ENCODE results near the gene OR6N1.

The OR6N1 gene, protein sequence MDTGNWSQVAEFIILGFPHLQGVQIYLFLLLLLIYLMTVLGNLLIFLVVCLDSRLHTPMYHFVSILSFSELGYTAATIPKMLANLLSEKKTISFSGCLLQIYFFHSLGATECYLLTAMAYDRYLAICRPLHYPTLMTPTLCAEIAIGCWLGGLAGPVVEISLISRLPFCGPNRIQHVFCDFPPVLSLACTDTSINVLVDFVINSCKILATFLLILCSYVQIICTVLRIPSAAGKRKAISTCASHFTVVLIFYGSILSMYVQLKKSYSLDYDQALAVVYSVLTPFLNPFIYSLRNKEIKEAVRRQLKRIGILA

DNA sequence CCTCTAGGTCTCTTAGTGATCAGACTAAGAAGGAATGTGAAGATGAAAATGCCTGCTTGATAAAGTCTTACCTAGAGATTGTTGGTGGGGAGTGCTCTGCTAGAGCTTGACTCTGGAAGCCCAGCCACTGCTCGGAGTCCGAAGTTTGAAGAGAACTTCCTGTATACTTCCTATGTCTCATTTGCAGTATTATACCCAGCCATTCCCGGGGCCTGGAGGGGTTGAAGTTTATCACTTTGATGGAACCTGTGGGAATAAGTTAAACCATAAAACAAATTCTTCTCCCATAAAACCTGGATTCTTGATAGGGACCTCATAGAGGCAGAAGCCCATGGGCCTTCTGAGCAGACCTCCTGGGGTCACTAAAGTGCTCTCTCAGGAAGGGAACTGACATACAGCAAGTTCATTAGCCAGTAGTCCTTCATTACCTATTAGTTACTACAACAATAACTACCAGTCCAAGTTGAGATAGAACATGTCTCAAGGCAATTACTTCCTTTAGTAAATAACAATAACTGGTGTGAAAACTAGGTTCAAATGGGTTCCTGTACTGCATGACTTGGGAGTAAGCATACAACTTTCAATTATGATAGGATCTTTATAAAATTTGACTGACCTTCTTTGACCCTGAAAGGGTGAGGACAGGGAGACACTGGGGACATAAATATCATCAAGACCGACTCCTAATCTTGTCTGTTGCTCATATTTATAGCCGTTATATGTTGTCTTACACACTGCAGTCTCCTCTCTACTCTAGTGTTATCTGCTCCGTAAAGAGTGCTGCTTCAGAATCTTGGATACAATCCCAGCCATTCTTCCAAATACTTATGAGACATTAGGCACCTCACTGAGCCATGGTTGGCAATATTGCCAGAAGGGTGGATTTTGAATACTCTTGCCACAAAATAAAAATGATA is at the start of gene OR6N1:
OR6N1 (minus strand) TSS at position 246 of the 917 bp plus-strand sequence. CDS start 5,513 bp downstream, outside the sequence.
- ChIA-PET POLR2A (no interaction called here), CTCF (no interaction called here)
- TF ChIP-seq, protein P1, sequence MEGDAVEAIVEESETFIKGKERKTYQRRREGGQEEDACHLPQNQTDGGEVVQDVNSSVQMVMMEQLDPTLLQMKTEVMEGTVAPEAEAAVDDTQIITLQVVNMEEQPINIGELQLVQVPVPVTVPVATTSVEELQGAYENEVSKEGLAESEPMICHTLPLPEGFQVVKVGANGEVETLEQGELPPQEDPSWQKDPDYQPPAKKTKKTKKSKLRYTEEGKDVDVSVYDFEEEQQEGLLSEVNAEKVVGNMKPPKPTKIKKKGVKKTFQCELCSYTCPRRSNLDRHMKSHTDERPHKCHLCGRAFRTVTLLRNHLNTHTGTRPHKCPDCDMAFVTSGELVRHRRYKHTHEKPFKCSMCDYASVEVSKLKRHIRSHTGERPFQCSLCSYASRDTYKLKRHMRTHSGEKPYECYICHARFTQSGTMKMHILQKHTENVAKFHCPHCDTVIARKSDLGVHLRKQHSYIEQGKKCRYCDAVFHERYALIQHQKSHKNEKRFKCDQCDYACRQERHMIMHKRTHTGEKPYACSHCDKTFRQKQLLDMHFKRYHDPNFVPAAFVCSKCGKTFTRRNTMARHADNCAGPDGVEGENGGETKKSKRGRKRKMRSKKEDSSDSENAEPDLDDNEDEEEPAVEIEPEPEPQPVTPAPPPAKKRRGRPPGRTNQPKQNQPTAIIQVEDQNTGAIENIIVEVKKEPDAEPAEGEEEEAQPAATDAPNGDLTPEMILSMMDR (IDR thresholded peaks at IDR 0.05; ENCODE audit: insufficient read depth, low read length, missing control alignments), result no peak
- DNase-seq (ENCODE audit: low read depth, low spot score), result no peak
- H3K4me3 ChIP-seq (ENCODE audit: low read depth, low read length), result no peak within 1 kb of the TSS

DNA sequence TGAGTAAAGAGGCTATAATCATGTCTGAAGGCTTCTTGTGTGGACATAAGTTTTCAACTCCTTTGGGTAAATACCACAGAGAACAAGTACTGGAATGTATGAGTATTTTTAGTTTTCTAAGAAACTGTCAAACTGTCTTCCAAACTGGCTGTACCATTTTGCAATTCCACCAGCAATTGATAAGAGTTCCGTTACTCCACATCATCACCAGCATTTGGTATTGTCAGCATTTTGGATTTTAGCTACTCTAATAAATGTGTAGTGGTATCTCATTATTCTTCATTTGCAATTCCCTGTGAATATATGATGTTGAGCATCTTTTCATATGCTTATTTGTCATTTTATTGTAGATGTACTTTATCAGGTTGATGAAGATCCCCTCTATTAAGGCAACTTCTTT is 49.7 kb upstream of the OR6N1 start:
- TF ChIP-seq, protein P1 (IDR thresholded peaks at IDR 0.05; ENCODE audit: insufficient read depth, low read length, missing control alignments), result no peak
- CTCF ChIA-PET, result no interaction called here
- DNase-seq (ENCODE audit: low read depth, low spot score), result no peak
- H3K4me3 ChIP-seq (ENCODE audit: low read depth, low read length), result no peak overlapping the region
- POLR2A ChIA-PET, result no interaction called here

DNA sequence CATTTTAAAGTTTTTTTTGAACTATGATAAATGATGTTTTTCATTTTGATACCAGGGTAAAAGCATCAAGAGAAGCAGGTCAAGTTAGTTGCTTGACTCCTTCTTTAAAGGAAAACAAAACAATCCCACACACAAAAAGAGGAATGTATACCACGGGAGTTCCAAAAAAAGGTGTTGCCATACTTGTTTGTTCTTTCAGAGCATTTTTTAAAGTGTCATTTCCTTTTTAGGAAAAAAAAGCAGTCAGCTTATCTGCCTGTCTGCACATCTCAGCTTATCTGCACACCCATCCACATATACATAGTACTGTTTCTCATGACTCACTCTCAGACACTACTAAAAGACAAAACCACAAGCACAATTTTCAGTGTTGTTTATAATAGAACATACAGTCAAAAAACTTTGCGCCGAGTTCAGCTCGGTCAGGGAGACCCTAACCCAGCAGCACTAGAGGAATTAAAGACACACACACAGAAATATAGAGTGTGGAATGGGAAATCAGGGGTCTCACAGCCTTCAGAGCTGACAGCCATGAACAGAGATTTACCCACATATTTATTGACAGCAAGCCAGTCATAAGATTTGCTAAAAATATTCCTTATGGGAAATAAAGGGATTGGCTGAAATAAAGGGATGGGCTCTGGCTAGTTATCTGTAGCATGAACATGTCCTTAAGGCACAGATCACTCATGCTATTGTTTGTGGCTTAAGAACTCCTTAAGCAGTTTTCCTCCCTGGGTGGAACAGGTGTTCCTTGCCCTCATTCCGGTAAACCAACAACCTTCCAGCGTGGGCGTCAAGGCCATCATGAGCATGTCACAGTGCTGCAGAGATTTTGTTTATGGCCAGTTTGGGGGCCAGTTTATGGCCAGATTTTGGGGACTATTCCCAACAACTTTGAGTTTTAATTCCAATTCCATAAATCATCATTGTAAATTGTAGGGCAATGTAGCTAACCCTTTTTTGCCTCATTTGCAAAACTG is 47.8 kb upstream of the OR6N1 start:
- CTCF ChIA-PET, result no interaction called here

DNA sequence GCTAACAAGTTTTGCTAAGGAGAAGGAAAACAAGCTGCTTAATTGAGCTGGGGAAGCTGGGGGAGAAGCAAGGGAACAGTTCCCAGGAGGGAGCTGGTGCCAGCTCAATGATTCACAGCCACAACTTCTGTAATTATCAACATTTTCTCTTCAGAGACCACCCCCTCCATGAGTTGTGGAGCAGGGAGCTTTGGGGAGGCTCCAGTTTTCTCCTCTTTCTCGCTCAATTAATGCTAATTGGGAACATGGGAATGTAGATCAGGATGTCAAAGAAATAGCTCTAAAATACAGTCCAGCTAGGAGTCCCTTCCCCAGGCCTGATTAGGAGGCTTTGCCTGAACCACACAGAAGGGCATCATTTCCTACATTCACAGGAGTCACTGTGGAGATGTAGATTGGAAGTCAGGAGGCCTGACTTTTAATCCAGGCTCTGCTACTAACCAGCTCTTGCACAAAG is 47.0 kb upstream of the OR6N1 start:
- ChIA-PET POLR2A (no interaction called here), CTCF (no interaction called here)
- no peak overlapping the region for H3K4me3 ChIP-seq (ENCODE audit: low read depth, low read length)
- DNase-seq (ENCODE audit: low read depth, low spot score), result no peak
- TF ChIP-seq, protein P1 (IDR thresholded peaks at IDR 0.05; ENCODE audit: insufficient read depth, low read length, missing control alignments), result no peak

More for the DNA sequence above, 47.8 kb upstream of the OR6N1 start:
- DNase-seq (ENCODE audit: low read depth, low spot score), result no peak
- POLR2A ChIA-PET, result no interaction called here
- H3K4me3 ChIP-seq (ENCODE audit: low read depth, low read length), result no peak overlapping the region
- TF ChIP-seq, protein P1 (IDR thresholded peaks at IDR 0.05; ENCODE audit: insufficient read depth, low read length, missing control alignments), result no peak

DNA sequence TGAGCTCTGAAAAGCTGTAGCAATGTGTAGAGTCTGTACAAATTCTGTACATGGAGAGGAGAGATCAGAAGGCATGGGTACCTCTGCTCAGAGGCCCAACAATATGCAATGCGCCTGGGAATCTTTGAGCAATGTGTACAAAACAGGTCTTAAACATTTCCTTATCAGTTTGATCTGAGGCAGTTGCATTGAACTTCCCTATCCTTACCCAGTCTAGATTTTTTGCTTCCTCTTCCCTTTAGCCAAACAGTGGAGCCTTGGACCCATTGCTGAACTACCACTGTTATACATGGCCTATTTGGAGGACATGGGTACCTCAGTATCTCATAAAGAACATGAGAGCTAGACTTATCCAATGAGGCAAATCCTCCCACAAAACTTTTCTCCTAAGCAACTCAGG is 46.6 kb upstream of the OR6N1 start:
- no peak for DNase-seq (ENCODE audit: low read depth, low spot score)
- CTCF ChIA-PET, result no interaction called here
- TF ChIP-seq, protein P1 (IDR thresholded peaks at IDR 0.05; ENCODE audit: insufficient read depth, low read length, missing control alignments), result no peak

More for the DNA sequence above, 46.6 kb upstream of the OR6N1 start:
- no peak overlapping the region for H3K4me3 ChIP-seq (ENCODE audit: low read depth, low read length)
- POLR2A ChIA-PET, result no interaction called here

Measured in AG04449 (cell line).